Adrenal gland (tissue), 12 donors: ENCODE data around the gene MED1. TPM values are rescaled to one million over a fixed set of nuclear protein-coding genes. Genes with fewer than 3 reads are reported as not detected.
"Not testable (repeated sequence)": the region's sequence is repeated elsewhere in the genome, so short reads cannot be mapped to it uniquely, and the experiment has no call there.

Experiments used
- DNase-seq, 7 donors: peaks; one replicate each; pipeline ENCODE4 v3.0.0-alpha.2; 2019 to 2020
- H3K27ac ChIP-seq, 5 donors: fragments of 200-600 bp; sonication (generic) in 4 of 5; 1 replicate in 3 of 5; 2 replicates in 2 of 5; pipeline versions ENCODE4 v1.5.1 to v1.8.0; 2016 to 2020; ENCODE audit warnings: mild to moderate bottlenecking in 1 of 5
- H3K27me3 ChIP-seq: fragments of 200-600 bp; 2 replicates; pipeline ENCODE4 v1.8.0; 2021
- H3K36me3 ChIP-seq, 2 donors: fragments of 200-600 bp; replicated peaks in 1 of 2; 1 replicate in 1 of 2; 2 replicates in 1 of 2; pipeline versions ENCODE4 v1.5.1 to v1.8.0; 2018 to 2022
- H3K4me1 ChIP-seq, 2 donors: fragments of 200-600 bp; replicated peaks in 1 of 2; 1 replicate in 1 of 2; 2 replicates in 1 of 2; pipeline versions ENCODE4 v1.5.1 to v1.8.0; 2018 to 2021
- H3K4me3 ChIP-seq, 4 donors: fragments of 200-600 bp; sonication (generic) in 3 of 4; one replicate each; pipeline ENCODE4 v1.5.1; 2016 to 2018
- H3K9me3 ChIP-seq, 3 donors: fragments of 200-600 bp; sonication (generic) in 1 of 3; replicated peaks in 1 of 3; 1 replicate in 2 of 3; 2 replicates in 1 of 3; pipeline versions ENCODE4 v1.5.1 to v1.8.0; 2016 to 2021
- POLR2A ChIP-seq, 2 donors: fragments of 450-650 bp; IDR thresholded peaks; one replicate each; pipeline ENCODE4 v1.6.1; 2017; ENCODE audit warnings: antibody characterized with exemption in 2 of 2, mild to moderate bottlenecking in 2 of 2, moderate library complexity in 1 of 2
- WGBS, 4 donors: extraction: QIAGEN DNeasy Blood & Tissue Kit in 2 of 4; methylation state at CpG; one replicate each; pipeline versions ENCODE4 v1.1.5 to v1.1.7; 2013 to 2017; 5-methylcytosine and 5-hydroxymethylcytosine counted together
- intact Hi-C, 2 donors: fragments of 100-400 bp; cut with DNase I; formaldehyde crosslinking; loops; one replicate each; pipeline versions ENCODE4 v1.14.1 to v1.15.0; 2022 to 2023
- polyA plus RNA-seq, 3 donors: library from polyadenylated mRNA; stranded (reverse); fragments of 200-250 nt in 2 of 3; fragments of 350-450 nt in 1 of 3; fragmentation: Illumina TruSeq in 1 of 3; extraction: RNeasy Lipid Tissue Mini Kit (QIAGEN cat#74804) in 1 of 3; gene quantifications; one replicate each; pipeline ENCODE4 v1.2.3, GENCODE V29; 2013 to 2014
- total RNA-seq, 9 donors: library from RNA; depleted of rRNA in 4 of 9; stranded (reverse); fragments of >200 nt in 4 of 9; fragments of 120-200 nt in 1 of 9; fragmentation: NEBNext Ultra II Directional in 1 of 9; extraction: Animal tissue kit (Norgen Biotek cat#: 25700) in 1 of 9; gene quantifications; one replicate each; pipeline versions ENCODE4 v1.1.0 to v1.2.4, GENCODE V29; 2013 to 2023
- TF ChIP-seq, protein P1 (sequence below), 6 experiments: fragments of 450-650 bp in 4 of 6; fragments of 200-600 bp in 2 of 6; sonication (generic) in 1 of 6; IDR thresholded peaks; 1 replicate in 5 of 6; 2 replicates in 1 of 6; pipeline versions ENCODE4 v1.5.1 to v1.8.0; 2016 to 2021; ENCODE audit warnings: antibody characterized with exemption in 6 of 6, mild to moderate bottlenecking in 2 of 6, moderate library complexity in 1 of 6
- donor health status: healthy with polysubstance abuse.
- donor health status: Bipolar disorder and iron deficiency.
- donor health status: DM: yes; HTN: yes; CAD: no.
- donor health status: DM: no; HTN: no; CAD: no.
- donor health status: DM: no; HTN: no; CAD: no.
- donor health status: DM: yes; HTN: yes; CAD: no.

MED1 gene
- total and polyA plus RNA-seq, 12 donors, result 3.5 to 29.4 (median 22.0) TPM

DNA sequence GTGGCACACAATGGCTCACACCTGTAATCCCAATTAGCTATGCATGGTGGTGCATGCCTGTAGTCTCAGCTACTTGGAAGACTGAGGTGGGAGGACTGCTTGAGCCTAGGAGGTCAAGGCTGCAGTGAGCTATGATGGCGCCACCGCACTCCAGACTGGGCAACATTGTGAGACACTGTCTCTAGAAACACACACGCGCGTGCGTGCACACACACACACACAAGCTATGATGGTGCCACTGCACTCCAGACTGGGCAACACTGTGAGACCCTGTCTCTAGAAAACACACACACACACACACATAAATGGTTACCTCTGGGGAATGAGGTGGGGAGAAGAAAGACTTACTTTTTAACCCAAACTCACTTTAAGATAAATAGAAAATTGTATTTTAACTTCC lies 66.0 kb downstream of the MED1 start:
- no peak overlapping the region for H3K4me3 ChIP-seq
- DNase-seq, result no peak
- H3K36me3 ChIP-seq, result peaks cover 0 to 3% of the 10 kb centered on the region in 2 donors
- intact Hi-C loops, result no loop called here
- H3K27ac ChIP-seq, result no peak overlapping the region
- 94 to 100% (median 97%) methylated on average over 2 to 6 of the region's 6 CpGs for WGBS, 4 donors
- no peaks in the 10 kb centered on the region for H3K27me3 ChIP-seq
- H3K9me3 ChIP-seq, result no peaks in the 10 kb centered on the region
- TF ChIP-seq, protein P1, sequence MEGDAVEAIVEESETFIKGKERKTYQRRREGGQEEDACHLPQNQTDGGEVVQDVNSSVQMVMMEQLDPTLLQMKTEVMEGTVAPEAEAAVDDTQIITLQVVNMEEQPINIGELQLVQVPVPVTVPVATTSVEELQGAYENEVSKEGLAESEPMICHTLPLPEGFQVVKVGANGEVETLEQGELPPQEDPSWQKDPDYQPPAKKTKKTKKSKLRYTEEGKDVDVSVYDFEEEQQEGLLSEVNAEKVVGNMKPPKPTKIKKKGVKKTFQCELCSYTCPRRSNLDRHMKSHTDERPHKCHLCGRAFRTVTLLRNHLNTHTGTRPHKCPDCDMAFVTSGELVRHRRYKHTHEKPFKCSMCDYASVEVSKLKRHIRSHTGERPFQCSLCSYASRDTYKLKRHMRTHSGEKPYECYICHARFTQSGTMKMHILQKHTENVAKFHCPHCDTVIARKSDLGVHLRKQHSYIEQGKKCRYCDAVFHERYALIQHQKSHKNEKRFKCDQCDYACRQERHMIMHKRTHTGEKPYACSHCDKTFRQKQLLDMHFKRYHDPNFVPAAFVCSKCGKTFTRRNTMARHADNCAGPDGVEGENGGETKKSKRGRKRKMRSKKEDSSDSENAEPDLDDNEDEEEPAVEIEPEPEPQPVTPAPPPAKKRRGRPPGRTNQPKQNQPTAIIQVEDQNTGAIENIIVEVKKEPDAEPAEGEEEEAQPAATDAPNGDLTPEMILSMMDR (IDR thresholded peaks at IDR 0.05), result no peak
- TF ChIP-seq POLR2A (IDR thresholded peaks at IDR 0.05), result no peak
- H3K4me1 ChIP-seq, result peaks cover 4 to 6% of the 10 kb centered on the region in 2 donors

DNA sequence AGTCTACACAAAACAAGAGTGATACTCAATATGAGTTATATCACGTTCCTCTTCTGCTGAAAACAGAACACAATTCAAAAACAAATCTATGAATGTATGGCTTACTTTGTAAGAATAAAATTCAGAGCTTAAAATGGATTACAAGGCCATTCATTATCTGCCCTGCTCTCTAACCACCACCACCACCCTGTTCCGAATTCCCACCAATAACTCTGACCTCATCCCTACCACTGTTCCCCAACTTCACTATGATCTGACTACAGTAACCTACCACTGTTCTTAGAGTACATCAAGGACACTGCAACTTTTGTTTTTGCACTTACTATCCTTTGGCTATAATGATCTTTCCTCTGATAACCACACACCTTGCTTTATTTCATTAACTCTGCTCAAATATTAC lies 70.9 kb downstream of the MED1 start:
- intact Hi-C loops, result no loop called here
- DNase-seq, result no peak
- Histone ChIP-seq H3K27ac (no peak overlapping the region), H3K4me1 (peaks cover 0 to 9% of the 10 kb centered on the region in 2 donors), H3K36me3 (no peaks in the 10 kb centered on the region), H3K4me3 (no peak overlapping the region), H3K27me3 (no peaks in the 10 kb centered on the region), H3K9me3 (no peaks in the 10 kb centered on the region)
- 49 to 57% (median 50%) methylated on average over 2 of the region's 2 CpGs for WGBS, 4 donors
- no peak for TF ChIP-seq POLR2A (IDR thresholded peaks at IDR 0.05)
- TF ChIP-seq, protein P1 (IDR thresholded peaks at IDR 0.05), result no peak

DNA sequence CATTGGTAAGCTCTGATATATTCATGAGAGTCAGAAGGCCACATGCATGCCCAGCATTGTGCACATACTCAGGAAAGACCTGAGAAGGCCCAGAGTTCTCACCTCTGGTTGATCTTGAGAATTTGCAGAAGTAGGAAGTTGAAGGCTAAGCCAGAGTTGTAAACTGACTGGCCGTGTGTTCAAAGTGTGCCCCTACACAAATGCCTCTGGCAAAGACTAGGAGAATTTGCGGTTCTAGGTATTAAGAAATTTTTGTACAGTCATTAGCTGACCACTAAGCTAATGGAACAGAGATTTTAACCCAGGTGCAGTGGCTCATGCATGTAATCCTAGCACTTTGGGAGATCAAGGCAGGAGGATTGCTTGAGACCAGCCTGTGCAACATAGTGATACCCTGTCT lies 74.6 kb downstream of the MED1 start:
- intact Hi-C loops, result no loop called here
- DNase-seq, result no peak
- H3K27ac ChIP-seq, result no peak overlapping the region
- H3K27me3 ChIP-seq, result no peaks in the 10 kb centered on the region
- H3K4me3 ChIP-seq, result no peak overlapping the region
- no peaks in the 10 kb centered on the region for H3K36me3 ChIP-seq
- TF ChIP-seq, protein P1 (IDR thresholded peaks at IDR 0.05), result no peak
- no peak for TF ChIP-seq POLR2A (IDR thresholded peaks at IDR 0.05)
- WGBS, 4 donors, result 42 to 63% (median 49%) methylated on average over 2 of the region's 2 CpGs
- no peaks in the 10 kb centered on the region for H3K9me3 ChIP-seq
- H3K4me1 ChIP-seq, result peaks cover 9 to 18% of the 10 kb centered on the region in 2 donors

DNA sequence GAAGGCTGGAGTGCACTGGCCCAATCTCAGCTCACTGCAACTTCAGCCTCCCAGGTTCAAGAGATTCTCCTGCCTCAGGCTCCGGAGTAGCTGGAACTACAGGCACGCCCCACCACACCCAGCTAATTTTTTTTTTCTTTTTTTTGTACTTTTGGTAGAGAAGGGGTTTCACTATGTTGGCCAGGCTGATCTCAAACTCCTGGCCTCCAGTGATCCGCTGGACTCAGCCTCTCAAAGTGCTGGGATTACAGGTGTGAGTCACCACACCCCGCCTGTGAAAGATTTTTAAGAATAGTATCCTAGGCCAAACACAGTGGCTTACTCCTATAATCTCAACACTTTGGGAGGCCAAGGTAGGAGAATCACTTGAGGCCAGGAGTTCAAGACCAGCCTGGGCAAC lies 83.3 kb downstream of the MED1 start:
- H3K9me3 ChIP-seq, H3K27me3 ChIP-seq, H3K36me3 ChIP-seq, DNase-seq, H3K27ac ChIP-seq, intact Hi-C loops, H3K4me3 ChIP-seq: not testable (repeated sequence)
- peaks cover 29 to 37% of the 10 kb centered on the region in 2 donors for H3K4me1 ChIP-seq
- 94 to 96% (median 96%) methylated on average over 4 of the region's 4 CpGs for WGBS, 4 donors

DNA sequence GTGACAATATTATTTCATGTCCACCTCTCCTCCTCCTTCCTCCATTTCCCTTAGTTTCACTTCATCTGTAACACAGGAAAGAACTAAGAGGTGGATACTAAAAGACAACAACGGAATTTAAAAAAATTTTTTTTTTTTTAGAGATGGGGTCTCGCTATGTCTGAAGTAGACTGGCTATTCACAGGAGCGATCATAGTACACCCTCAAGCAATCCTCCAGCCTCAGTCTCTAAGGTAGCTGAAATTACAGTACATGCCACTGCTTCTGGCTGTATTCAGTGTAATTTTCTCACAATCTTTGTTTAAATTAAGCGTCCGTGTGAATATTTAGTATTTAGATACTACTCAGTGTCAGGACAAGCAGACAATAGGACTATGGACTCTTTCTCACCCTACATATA lies 85.2 kb downstream of the MED1 start:
- Histone ChIP-seq H3K4me1 (peaks cover 29 to 37% of the 10 kb centered on the region in 2 donors), H3K9me3 (no peaks in the 10 kb centered on the region), H3K27me3 (no peaks in the 10 kb centered on the region), H3K4me3 (peak overlapping the region in 1 of 4 donors; percentile 27), H3K27ac (peak overlapping the region in 4 of 5 donors; percentile 51 to 86 (median 60)), H3K36me3 (no peaks in the 10 kb centered on the region)
- intact Hi-C loops, result no loop called here
- 63 to 75% (median 68%) methylated on average over 5 of the region's 5 CpGs for WGBS, 4 donors
- DNase-seq, result no peak
- TF ChIP-seq, protein P1 (IDR thresholded peaks at IDR 0.05), result no peak
- TF ChIP-seq POLR2A (IDR thresholded peaks at IDR 0.05), result no peak
